Measurements from ENCODE around the gene SYT8. TPM values are rescaled to one million over a fixed set of nuclear protein-coding genes. Genes with fewer than 3 reads are reported as not detected.

SYT8 gene
- total RNA-seq, 1 experiment from 2014 or later: 308 TPM

- DNase-seq (ENCODE audit: unreplicated experiment): peak; percentile 95
- intact Hi-C loops (cut with micrococcal nuclease): loop anchor here (5.0 kb wide), 1 partner anchor 80 kb away; no protein-coding TSS in a partner anchor
- TF ChIP-seq CTCF (IDR thresholded peaks at IDR 0.05; ENCODE audit: unreplicated experiment): no peak
- no peaks in the 10 kb centered on the region for H3K27me3 Mint-ChIP-seq (ENCODE audit: insufficient read depth, unreplicated experiment)
- H3K9me3 Mint-ChIP-seq (ENCODE audit: unreplicated experiment): no peaks in the 10 kb centered on the region
- POLR2A ChIA-PET: interaction anchor here (0.6 to 4.9 kb wide), 10 partner anchors 9 to 91 kb away, joined by 3 to 42 read pairs (median 4); partner anchors contain the start of gene IFITM10
- H3K4me1 Mint-ChIP-seq (ENCODE audit: insufficient read depth, unreplicated experiment): peaks cover 47% of the 10 kb centered on the region
- H3K36me3 Mint-ChIP-seq (ENCODE audit: insufficient read depth, unreplicated experiment): no peaks in the 10 kb centered on the region
- CTCF ChIA-PET: interaction anchor here (0.6 to 1.6 kb wide), 5 partner anchors 63 to 329 kb away, joined by 3 to 8 read pairs (median 4); partner anchors contain the start of gene CTSD
- H3K27ac Mint-ChIP-seq (ENCODE audit: low read depth, unreplicated experiment): peak overlapping the region; percentile 33
- no TSS peak for BruUV-seq (replicated peaks)
- H3K4me3 Mint-ChIP-seq (ENCODE audit: unreplicated experiment): peak overlapping the region; percentile 43
Measured at GRCh38 chr11:1827095-1827813, 7.5 kb upstream of the SYT8 start.

DNA sequence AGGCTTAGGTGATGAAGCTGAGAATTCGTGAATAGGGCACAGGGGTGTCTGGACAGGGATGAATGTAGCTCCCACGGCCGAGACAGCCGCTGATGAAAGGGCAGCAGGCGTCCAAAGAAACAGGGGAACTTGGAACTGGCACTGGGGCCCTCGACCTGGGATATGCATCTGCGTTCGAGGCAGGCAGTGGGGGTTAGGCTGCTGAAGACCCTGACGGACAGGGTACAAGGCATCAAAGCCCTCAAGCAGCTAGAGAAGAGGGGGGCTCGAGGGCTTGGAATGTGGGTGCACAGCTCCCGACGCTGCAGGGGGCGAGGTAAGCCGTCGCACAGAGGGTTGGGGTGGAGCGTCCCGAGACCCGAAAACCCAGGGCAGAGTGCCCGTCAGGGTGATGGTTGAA lies 6.9 kb upstream of the SYT8 start:
- DNase-seq (ENCODE audit: unreplicated experiment): no peak
- Mint-ChIP-seq H3K27me3 (ENCODE audit: insufficient read depth, unreplicated experiment) (no peaks in the 10 kb centered on the region), H3K27ac (ENCODE audit: low read depth, unreplicated experiment) (peak overlapping the region; percentile 79), H3K36me3 (ENCODE audit: insufficient read depth, unreplicated experiment) (no peaks in the 10 kb centered on the region), H3K4me3 (ENCODE audit: unreplicated experiment) (peak overlapping the region; percentile 43), H3K4me1 (ENCODE audit: insufficient read depth, unreplicated experiment) (peaks cover 47% of the 10 kb centered on the region), H3K9me3 (ENCODE audit: unreplicated experiment) (no peaks in the 10 kb centered on the region)
- CTCF ChIA-PET: interaction anchor here (0.8 to 1.6 kb wide), 2 partner anchors 55 to 134 kb away, joined by 3 to 8 read pairs; no protein-coding TSS in a partner anchor
- BruUV-seq (replicated peaks): no TSS peak
- intact Hi-C loops (cut with micrococcal nuclease): loop anchor here (5.0 kb wide), 1 partner anchor 81 kb away; no protein-coding TSS in a partner anchor
- no peak for TF ChIP-seq CTCF (IDR thresholded peaks at IDR 0.05; ENCODE audit: unreplicated experiment)
- POLR2A ChIA-PET: interaction anchor here (1.4 to 4.9 kb wide), 6 partner anchors 9 to 78 kb away, joined by 3 to 42 read pairs (median 7); partner anchors contain the start of genes CTSD and IFITM10

- H3K9me3 Mint-ChIP-seq (ENCODE audit: unreplicated experiment): no peaks in the 10 kb centered on the region
- H3K36me3 Mint-ChIP-seq (ENCODE audit: insufficient read depth, unreplicated experiment): no peaks in the 10 kb centered on the region
- TF ChIP-seq CTCF (IDR thresholded peaks at IDR 0.05; ENCODE audit: unreplicated experiment): no peak
- ChIA-PET CTCF (interaction anchor here (0.8 to 1.6 kb wide), 2 partner anchors 55 to 134 kb away, joined by 3 to 8 read pairs; no protein-coding TSS in a partner anchor), POLR2A (interaction anchor here (0.6 to 7.0 kb wide), 7 partner anchors 14 to 79 kb away, joined by 3 to 107 read pairs (median 4); partner anchors contain the start of genes CTSD and IFITM10)
- intact Hi-C loops (cut with micrococcal nuclease): loop anchor here (5.0 kb wide), 1 partner anchor 81 kb away; no protein-coding TSS in a partner anchor
- DNase-seq (ENCODE audit: unreplicated experiment): no peak
- H3K27me3 Mint-ChIP-seq (ENCODE audit: insufficient read depth, unreplicated experiment): no peaks in the 10 kb centered on the region
- peak overlapping the region; percentile 21 for H3K4me3 Mint-ChIP-seq (ENCODE audit: unreplicated experiment)
- BruUV-seq (replicated peaks): no TSS peak
- peaks cover 51% of the 10 kb centered on the region for H3K4me1 Mint-ChIP-seq (ENCODE audit: insufficient read depth, unreplicated experiment)
- H3K27ac Mint-ChIP-seq (ENCODE audit: low read depth, unreplicated experiment): peak overlapping the region; percentile 79
Measured at GRCh38 chr11:1828542-1828941, 6.2 kb upstream of the SYT8 start.

Measured in MCF 10A (cell line).